Caco-2 (cell line): ENCODE measurements around the gene ITGA7. TPM values are rescaled to one million over a fixed set of nuclear protein-coding genes. Genes with fewer than 3 reads are reported as not detected.

ENCODE experiments used
- BruUV-seq: library from RNA; stranded (reverse); fragments of 400-500 nt; replicated peaks from 2 replicates; lab custom pipeline; 2021; lab: Mats Ljungman, UMichigan
- CTCF ChIA-PET: fragments of 300-600 bp; sonication (Branson Sonifier 250); formaldehyde crosslinking; loops from one replicate; lab custom pipeline; 2022; ENCODE audit warnings: antibody characterized with exemption; lab: Charles Lee
- POLR2A ChIA-PET: fragments of 300-600 bp; sonication (Branson Sonifier 250); formaldehyde crosslinking; loops from one replicate; lab custom pipeline; 2022; ENCODE audit warnings: antibody characterized with exemption; lab: Charles Lee
- DNase-seq, 2 experiments: peaks; one replicate each; pipeline versions ENCODE4 v3.0.0 to v3.0.0-alpha.2; 2020 to 2022
- H3K27me3 ChIP-seq: replicated peaks from 2 replicates; pipeline ENCODE4 v1.6.0; 2011; ENCODE audit warnings: low read length; ENCODE audit not compliant: control insufficient read depth, insufficient read depth
- H3K36me3 ChIP-seq: 2 replicates; pipeline ENCODE4 v1.5.1; 2011; ENCODE audit warnings: low read length; ENCODE audit not compliant: control insufficient read depth, insufficient read depth
- H3K4me1 ChIP-seq: fragments of 250-450 bp; sonication (Bioruptor Pico); 2 replicates; pipeline ENCODE4 v1.5.1; 2020; ENCODE audit warnings: mild to moderate bottlenecking
- H3K4me3 ChIP-seq: 2 replicates; pipeline ENCODE4 v1.5.1; 2011; ENCODE audit warnings: low read depth, mild to moderate bottlenecking, control low read depth, low read length
- H3K9me3 ChIP-seq: fragments of 250-450 bp; sonication (Bioruptor Pico); 2 replicates; pipeline ENCODE4 v1.5.1; 2020; ENCODE audit warnings: mild to moderate bottlenecking, moderate library complexity
- H3K27ac Mint-ChIP-seq: one replicate; pipeline ENCODE4 v1.8.0; 2022; ENCODE audit warnings: mixed read lengths; ENCODE audit not compliant: unreplicated experiment
- H3K27me3 Mint-ChIP-seq: one replicate; pipeline ENCODE4 v1.8.0; 2022; ENCODE audit warnings: mixed read lengths; ENCODE audit not compliant: insufficient read depth, unreplicated experiment
- H3K36me3 Mint-ChIP-seq: one replicate; pipeline ENCODE4 v1.8.0; 2022; ENCODE audit warnings: mild to moderate bottlenecking, mixed read lengths; ENCODE audit not compliant: insufficient read depth, unreplicated experiment
- H3K4me1 Mint-ChIP-seq: one replicate; pipeline ENCODE4 v1.8.0; 2022; ENCODE audit warnings: low read depth, mixed read lengths; ENCODE audit not compliant: unreplicated experiment
- H3K4me3 Mint-ChIP-seq: one replicate; pipeline ENCODE4 v1.8.0; 2022; ENCODE audit warnings: mild to moderate bottlenecking, moderate library complexity, mixed read lengths; ENCODE audit not compliant: unreplicated experiment
- H3K9me3 Mint-ChIP-seq: one replicate; pipeline ENCODE4 v1.8.0; 2022; ENCODE audit warnings: mixed read lengths; ENCODE audit not compliant: unreplicated experiment
- intact Hi-C: fragments of 100-400 bp; cut with micrococcal nuclease; formaldehyde crosslinking; loops from one replicate; pipeline ENCODE4 v1.10.0; 2022; ENCODE audit not compliant: unreplicated experiment
- total RNA-seq: library from RNA; stranded (reverse); gene quantifications from 2 replicates; pipeline ENCODE4 v1.2.3, GENCODE V29; 2022
- TF ChIP-seq, protein P1 (sequence below), 2 experiments: fragments of 200-600 bp in 1 of 2; IDR thresholded peaks; 1 replicate in 1 of 2; 2 replicates in 1 of 2; pipeline versions ENCODE4 v1.5.1 to v1.8.0; 2011 to 2022; ENCODE audit warnings: antibody characterized with exemption in 1 of 2, control low read depth in 1 of 2, inconsistent platforms in 1 of 2, low read depth in 1 of 2, low read length in 1 of 2, mild to moderate bottlenecking in 1 of 2, moderate library complexity in 1 of 2; ENCODE audit not compliant: insufficient read depth in 1 of 2, severe bottlenecking in 1 of 2, unreplicated experiment in 1 of 2

Gene ITGA7
- total RNA-seq, 1 experiment from 2014 or later = 46.1 TPM

DNA sequence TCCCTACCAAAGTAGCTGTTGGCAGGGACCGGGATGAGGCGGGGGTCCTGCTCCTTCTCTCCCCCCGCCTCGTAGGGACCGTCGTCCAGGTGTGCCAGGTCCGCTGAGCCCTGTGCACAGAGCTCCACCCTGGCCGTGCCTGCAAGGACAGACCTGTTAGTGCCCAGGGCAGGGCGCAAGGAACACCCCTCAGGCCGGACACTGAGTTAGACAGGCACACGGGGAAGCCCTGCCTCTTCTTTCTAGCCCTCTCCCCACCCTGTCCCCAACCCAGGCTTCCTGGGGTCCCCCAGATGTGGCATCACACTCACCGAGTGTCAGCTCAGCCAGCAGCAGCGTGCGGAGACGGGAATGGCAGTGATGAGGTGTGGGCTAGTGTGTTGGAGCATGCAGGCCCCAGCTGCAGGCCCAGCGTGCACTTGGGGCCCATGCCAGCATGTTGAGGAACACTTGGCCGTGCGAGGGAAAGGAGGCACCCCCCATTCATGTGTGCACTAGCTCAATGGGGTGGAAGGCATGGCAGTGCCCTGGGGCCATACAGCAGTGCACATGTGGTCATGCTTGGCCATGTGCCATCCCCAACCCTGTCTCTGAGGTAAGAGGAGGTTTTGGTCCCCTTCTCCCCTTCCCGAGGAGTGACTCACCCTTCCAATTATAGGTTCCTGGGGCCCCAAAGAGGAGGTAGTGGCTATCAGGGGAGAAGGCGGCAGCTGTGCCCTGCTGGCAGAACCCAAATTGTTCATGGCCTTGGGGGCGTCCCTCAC, 7.3 kb downstream of the ITGA7 start:
- Histone ChIP-seq H3K36me3 (no peaks in the 10 kb centered on the region), H3K9me3 (no peaks in the 10 kb centered on the region), H3K4me1 (peaks cover 18% of the 10 kb centered on the region), H3K27me3 (no peaks in the 10 kb centered on the region), H3K4me3 (no peak overlapping the region)
- no peaks in the 10 kb centered on the region for H3K36me3 Mint-ChIP-seq
- ChIA-PET POLR2A (no interaction called here), CTCF (no interaction called here)
- TF ChIP-seq, protein P1, sequence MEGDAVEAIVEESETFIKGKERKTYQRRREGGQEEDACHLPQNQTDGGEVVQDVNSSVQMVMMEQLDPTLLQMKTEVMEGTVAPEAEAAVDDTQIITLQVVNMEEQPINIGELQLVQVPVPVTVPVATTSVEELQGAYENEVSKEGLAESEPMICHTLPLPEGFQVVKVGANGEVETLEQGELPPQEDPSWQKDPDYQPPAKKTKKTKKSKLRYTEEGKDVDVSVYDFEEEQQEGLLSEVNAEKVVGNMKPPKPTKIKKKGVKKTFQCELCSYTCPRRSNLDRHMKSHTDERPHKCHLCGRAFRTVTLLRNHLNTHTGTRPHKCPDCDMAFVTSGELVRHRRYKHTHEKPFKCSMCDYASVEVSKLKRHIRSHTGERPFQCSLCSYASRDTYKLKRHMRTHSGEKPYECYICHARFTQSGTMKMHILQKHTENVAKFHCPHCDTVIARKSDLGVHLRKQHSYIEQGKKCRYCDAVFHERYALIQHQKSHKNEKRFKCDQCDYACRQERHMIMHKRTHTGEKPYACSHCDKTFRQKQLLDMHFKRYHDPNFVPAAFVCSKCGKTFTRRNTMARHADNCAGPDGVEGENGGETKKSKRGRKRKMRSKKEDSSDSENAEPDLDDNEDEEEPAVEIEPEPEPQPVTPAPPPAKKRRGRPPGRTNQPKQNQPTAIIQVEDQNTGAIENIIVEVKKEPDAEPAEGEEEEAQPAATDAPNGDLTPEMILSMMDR (IDR thresholded peaks at IDR 0.05; ENCODE audit: insufficient read depth in 1 of 2, low read depth in 1 of 2, low read length in 1 of 2, severe bottlenecking in 1 of 2, unreplicated experiment in 1 of 2) = no peak
- H3K27ac Mint-ChIP-seq = no peak overlapping the region
- H3K9me3 Mint-ChIP-seq = no peaks in the 10 kb centered on the region
- peak overlapping the region; percentile 9 for H3K4me3 Mint-ChIP-seq
- BruUV-seq = no TSS peak
- H3K27me3 Mint-ChIP-seq = no peaks in the 10 kb centered on the region
- intact Hi-C loops = no loop called here
- DNase-seq = no peak
- peaks cover 16% of the 10 kb centered on the region for H3K4me1 Mint-ChIP-seq

DNA sequence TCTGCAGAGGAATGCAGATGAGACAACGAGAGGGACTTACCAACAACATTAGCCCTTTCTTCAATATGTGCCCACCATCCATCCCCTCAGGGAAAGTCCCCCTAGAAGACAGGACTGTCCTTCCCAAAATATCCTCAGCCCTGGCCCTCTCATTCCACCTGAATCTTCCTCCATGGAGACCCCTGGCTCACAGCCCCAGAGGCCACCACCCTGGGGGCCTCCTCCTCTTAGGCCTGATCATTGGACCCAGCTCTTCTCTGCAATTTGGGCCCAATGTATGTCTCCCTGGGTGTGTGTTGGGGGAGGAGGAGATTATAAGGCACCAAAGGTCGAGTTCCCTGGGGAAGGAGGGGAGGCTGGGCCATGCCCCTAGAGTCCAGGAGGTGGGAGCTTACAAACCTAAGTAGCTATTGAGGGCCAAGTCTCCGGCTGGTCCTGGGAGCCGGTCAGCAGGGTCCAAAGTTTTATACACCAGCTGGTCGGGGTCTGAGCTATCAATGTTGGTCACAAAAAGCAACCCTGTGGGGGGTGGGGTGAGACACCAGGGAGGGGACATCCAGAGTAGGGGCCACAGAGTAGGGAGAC, 8.1 kb downstream of the ITGA7 start:
- Histone ChIP-seq H3K4me3 (no peak overlapping the region), H3K36me3 (no peaks in the 10 kb centered on the region), H3K27me3 (no peaks in the 10 kb centered on the region), H3K4me1 (peaks cover 9% of the 10 kb centered on the region), H3K9me3 (no peaks in the 10 kb centered on the region)
- POLR2A ChIA-PET = no interaction called here
- no peak for DNase-seq
- BruUV-seq = no TSS peak
- TF ChIP-seq, protein P1 (IDR thresholded peaks at IDR 0.05; ENCODE audit: insufficient read depth in 1 of 2, low read depth in 1 of 2, low read length in 1 of 2, severe bottlenecking in 1 of 2, unreplicated experiment in 1 of 2) = no peak
- Mint-ChIP-seq H3K4me1 (peaks cover 16% of the 10 kb centered on the region), H3K4me3 (peak overlapping the region; percentile 9), H3K27me3 (no peaks in the 10 kb centered on the region), H3K36me3 (no peaks in the 10 kb centered on the region), H3K27ac (no peak overlapping the region), H3K9me3 (no peaks in the 10 kb centered on the region)
- intact Hi-C loops = no loop called here
- CTCF ChIA-PET = interaction anchor here (0.6 to 1.5 kb wide), 2 partner anchors 10 to 18 kb away, joined by 3 to 7 read pairs; a partner anchor contains a TSS

DNA sequence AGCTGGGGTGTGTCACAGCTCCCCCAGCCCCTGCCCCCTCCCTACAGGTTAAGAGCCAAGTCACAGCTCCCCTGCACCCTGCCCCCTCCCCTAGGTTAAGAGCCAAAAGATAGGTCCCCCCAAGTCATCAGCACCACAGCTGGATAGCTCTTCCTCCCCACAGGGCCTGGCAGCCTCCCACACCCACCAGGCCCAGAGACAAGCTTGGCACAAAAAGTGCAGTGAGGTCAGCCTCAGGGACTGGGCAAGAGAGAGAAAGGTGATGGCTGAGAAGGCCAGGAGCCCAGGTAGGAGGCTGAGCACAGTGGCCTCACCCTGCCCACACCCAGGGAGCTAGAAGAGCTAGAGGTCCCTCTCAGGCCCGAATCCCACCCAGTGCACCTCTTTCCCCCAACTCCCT, 8.7 kb downstream of the ITGA7 start:
- Histone ChIP-seq H3K36me3 (no peaks in the 10 kb centered on the region), H3K27me3 (no peaks in the 10 kb centered on the region), H3K4me3 (no peak overlapping the region), H3K4me1 (peaks cover 3% of the 10 kb centered on the region), H3K9me3 (no peaks in the 10 kb centered on the region)
- BruUV-seq = no TSS peak
- peaks cover 11% of the 10 kb centered on the region for H3K4me1 Mint-ChIP-seq
- TF ChIP-seq, protein P1 (IDR thresholded peaks at IDR 0.05; ENCODE audit: insufficient read depth in 1 of 2, low read depth in 1 of 2, low read length in 1 of 2, severe bottlenecking in 1 of 2, unreplicated experiment in 1 of 2) = no peak
- H3K27ac Mint-ChIP-seq = no peak overlapping the region
- CTCF ChIA-PET = interaction anchor here (0.6 to 1.5 kb wide), 2 partner anchors 10 to 17 kb away, joined by 3 to 7 read pairs; a partner anchor contains a TSS
- no peaks in the 10 kb centered on the region for H3K36me3 Mint-ChIP-seq
- no peak for DNase-seq
- no peaks in the 10 kb centered on the region for H3K9me3 Mint-ChIP-seq
- H3K27me3 Mint-ChIP-seq = no peaks in the 10 kb centered on the region
- POLR2A ChIA-PET = no interaction called here
- H3K4me3 Mint-ChIP-seq = no peak overlapping the region
- intact Hi-C loops = no loop called here
